ENCODE data around the gene ZNF208. TPM values are rescaled to one million over a fixed set of nuclear protein-coding genes. Genes with fewer than 3 reads are reported as not detected.
"Not testable (repeated sequence)": the region's sequence is repeated elsewhere in the genome, so short reads cannot be mapped to it uniquely, and the experiment has no call there.

ZNF208 gene
- total RNA-seq, result 5.6 TPM

GRCh38 chr19:22010437-22011143 lies at the start of gene ZNF208:
Gene ZNF208 (minus strand): TSS chr19:22010943. CDS start chr19:22010794, 149 bp downstream.
- peak within 1 kb of the TSS; percentile 42 for H3K27ac ChIP-seq
- peak within 1 kb of the TSS; percentile 39 to 60 for H3K4me3 ChIP-seq
- intact Hi-C loops (cut with DNase I); DNase-seq (ENCODE audit: extremely low spot score in 2 of 2); H3K9me3 ChIP-seq; H3K36me3 ChIP-seq; H3K27me3 ChIP-seq; H3K4me1 ChIP-seq: not testable (repeated sequence)

- DNase-seq (ENCODE audit: extremely low spot score in 2 of 2), result no peak
- Histone ChIP-seq H3K27ac (peak overlapping the region; percentile 55), H3K4me1 (no peaks in the 10 kb centered on the region), H3K9me3 (no peaks in the 10 kb centered on the region), H3K4me3 (peak overlapping the region; percentile 53 to 75), H3K36me3 (no peaks in the 10 kb centered on the region), H3K27me3 (no peaks in the 10 kb centered on the region)
- intact Hi-C loops (cut with DNase I), result no loop called here
- TF ChIP-seq POLR2AphosphoS5 (IDR thresholded peaks at IDR 0.05; ENCODE audit: insufficient read depth in 1 of 2, low read depth in 1 of 2), result no peak
- TF ChIP-seq POLR2A (IDR thresholded peaks at IDR 0.05), result no peak
- TF ChIP-seq CTCF (IDR thresholded peaks at IDR 0.05), result no peak
These were observed 41.9 kb upstream of the ZNF208 start for GRCh38 chr19:22052644-22053013.

- H3K9me3 ChIP-seq; intact Hi-C loops (cut with DNase I); H3K36me3 ChIP-seq; H3K27ac ChIP-seq; H3K27me3 ChIP-seq; H3K4me3 ChIP-seq; H3K4me1 ChIP-seq; DNase-seq (ENCODE audit: extremely low spot score in 2 of 2): not testable (repeated sequence)
These were observed 30.4 kb upstream of the ZNF208 start for GRCh38 chr19:22041151-22041550.

GRCh38 chr19:22030680-22031079 lies 19.9 kb upstream of the ZNF208 start:
- no peak for DNase-seq (ENCODE audit: extremely low spot score in 2 of 2)
- H3K4me3 ChIP-seq, result no peak overlapping the region
- H3K27ac ChIP-seq, result no peak overlapping the region
- intact Hi-C loops (cut with DNase I), result no loop called here
- H3K9me3 ChIP-seq, result no peaks in the 10 kb centered on the region
- no peaks in the 10 kb centered on the region for H3K4me1 ChIP-seq
- no peaks in the 10 kb centered on the region for H3K27me3 ChIP-seq
- TF ChIP-seq CTCF (IDR thresholded peaks at IDR 0.05), result no peak
- TF ChIP-seq POLR2AphosphoS5 (IDR thresholded peaks at IDR 0.05; ENCODE audit: insufficient read depth in 1 of 2, low read depth in 1 of 2), result no peak
- no peak for TF ChIP-seq POLR2A (IDR thresholded peaks at IDR 0.05)
- no peaks in the 10 kb centered on the region for H3K36me3 ChIP-seq

GRCh38 chr19:22026687-22027086 lies 15.9 kb upstream of the ZNF208 start:
- Histone ChIP-seq H3K4me1 (no peaks in the 10 kb centered on the region), H3K9me3 (no peaks in the 10 kb centered on the region), H3K36me3 (no peaks in the 10 kb centered on the region), H3K27ac (no peak overlapping the region), H3K4me3 (no peak overlapping the region), H3K27me3 (no peaks in the 10 kb centered on the region)
- TF ChIP-seq POLR2AphosphoS5 (IDR thresholded peaks at IDR 0.05; ENCODE audit: insufficient read depth in 1 of 2, low read depth in 1 of 2) (no peak), POLR2A (IDR thresholded peaks at IDR 0.05) (no peak)
- intact Hi-C loops (cut with DNase I), result no loop called here
- DNase-seq (ENCODE audit: extremely low spot score in 2 of 2), result no peak

GRCh38 chr19:22025539-22025938 lies 14.8 kb upstream of the ZNF208 start:
- DNase-seq (ENCODE audit: extremely low spot score in 2 of 2); H3K27me3 ChIP-seq; H3K36me3 ChIP-seq; H3K4me3 ChIP-seq; H3K4me1 ChIP-seq; H3K27ac ChIP-seq; H3K9me3 ChIP-seq; intact Hi-C loops (cut with DNase I): not testable (repeated sequence)

GRCh38 chr19:21970466-21970865 lies 40.3 kb downstream of the ZNF208 start:
- no peak for DNase-seq (ENCODE audit: extremely low spot score in 2 of 2)
- no peak overlapping the region for H3K4me3 ChIP-seq
- TF ChIP-seq POLR2AphosphoS5 (IDR thresholded peaks at IDR 0.05; ENCODE audit: insufficient read depth in 1 of 2, low read depth in 1 of 2), result no peak
- TF ChIP-seq CTCF (IDR thresholded peaks at IDR 0.05), result no peak
- TF ChIP-seq POLR2A (IDR thresholded peaks at IDR 0.05), result no peak
- intact Hi-C loops (cut with DNase I), result no loop called here
- no peak overlapping the region for H3K27ac ChIP-seq
- H3K27me3 ChIP-seq, result no peaks in the 10 kb centered on the region
- peaks cover 0 to 26% of the 10 kb centered on the region in 2 donors for H3K36me3 ChIP-seq
- no peaks in the 10 kb centered on the region for H3K4me1 ChIP-seq
- H3K9me3 ChIP-seq, result peaks cover 72% of the 10 kb centered on the region
